Panc1 (cell line): ENCODE data around the gene CPSF2.

Source experiments
- CTCF ChIP-seq: fragments of 450-650 bp; IDR thresholded peaks from 2 replicates; pipeline ENCODE4 v1.5.1; 2017; ENCODE audit warnings: mild to moderate bottlenecking
- REST ChIP-seq, 2 experiments: IDR thresholded peaks; 2 replicates each; pipeline ENCODE4 v1.6.1; 2011 to 2012; ENCODE audit warnings: low read depth in 2 of 2, control low read depth in 1 of 2, low read length in 1 of 2, mild to moderate bottlenecking in 1 of 2, moderate library complexity in 1 of 2; ENCODE audit not compliant: insufficient read depth in 1 of 2

GRCh38 chr14:92203116-92203515 is 81.3 kb downstream of the CPSF2 start:
- TF ChIP-seq CTCF: no peak
- no peak for TF ChIP-seq REST (IDR thresholded peaks at IDR 0.05; ENCODE audit: insufficient read depth in 1 of 2, low read depth in 2 of 2, low read length in 1 of 2)
